ENCODE results near the gene CFLAR. TPM values are rescaled to one million over a fixed set of nuclear protein-coding genes. Genes with fewer than 3 reads are reported as not detected.
"Not testable (repeated sequence)": the region's sequence is repeated elsewhere in the genome, so short reads cannot be mapped to it uniquely, and the experiment has no call there.

CFLAR gene
- total and polyA plus RNA-seq, 8 donors = 34.6 to 101 (median 49.7) TPM

- Histone ChIP-seq H3K4me3 (peak overlapping the region; percentile 42 to 93 (median 70)), H3K4me1 (peaks cover 5 to 20% (median 12%) of the 10 kb centered on the region in 3 donors), H3K27ac (peak overlapping the region; percentile 99 to 100 (median 100)), H3K9me3 (no peaks in the 10 kb centered on the region), H3K27me3 (no peaks in the 10 kb centered on the region), H3K36me3 (no peaks in the 10 kb centered on the region)
- WGBS, 2 donors = 0 to 1% methylated on average over 22 of the region's 22 CpGs
- FAIRE-seq (no peak), ATAC-seq (peak; percentile 48 to 69 (median 64)), DNase-seq (peak in 4 of 6 donors; percentile 45 to 75 (median 68))
- peak in 1 of 4 donors; percentile 29 for TF ChIP-seq CTCF (IDR thresholded peaks at IDR 0.05)
- intact Hi-C loops (cut with DNase I) = loop anchor here in 1 of 3 donors (5.0 kb wide), 1 partner anchor 40 kb away; no protein-coding TSS in a partner anchor
Observed at GRCh38 chr2:201116959-201117734, 1.2 kb downstream of the CFLAR start.

- peak overlapping the region; percentile 21 to 93 (median 61) for H3K4me3 ChIP-seq
- DNase-seq = peak in 1 of 6 donors; percentile 34
- not testable (repeated sequence) for H3K9me3 ChIP-seq, ATAC-seq, FAIRE-seq, H3K36me3 ChIP-seq, H3K27me3 ChIP-seq
- peaks cover 11 to 26% (median 12%) of the 10 kb centered on the region in 3 donors for H3K4me1 ChIP-seq
- WGBS, 2 donors = 2 to 3% methylated on average over 13 of the region's 13 CpGs
- peak overlapping the region; percentile 99 to 100 (median 100) for H3K27ac ChIP-seq
- intact Hi-C loops (cut with DNase I) = loop anchor here in 1 of 3 donors (5.0 kb wide), 1 partner anchor 40 kb away; no protein-coding TSS in a partner anchor
Observed at GRCh38 chr2:201117735-201118094, 1.8 kb downstream of the CFLAR start.

GRCh38 chr2:201118121-201118960 lies 2.4 kb downstream of the CFLAR start:
- no peak for FAIRE-seq
- WGBS, 2 donors = 1% methylated on average over 48 of the region's 48 CpGs
- Histone ChIP-seq H3K4me3 (peak overlapping the region; percentile 21 to 93 (median 61)), H3K9me3 (no peaks in the 10 kb centered on the region), H3K4me1 (peaks cover 12 to 32% (median 17%) of the 10 kb centered on the region in 3 donors), H3K27me3 (no peaks in the 10 kb centered on the region), H3K27ac (peak overlapping the region; percentile 99 to 100 (median 100)), H3K36me3 (no peaks in the 10 kb centered on the region)
- peak; percentile 80 to 91 (median 83) for DNase-seq
- ATAC-seq = peak; percentile 41 to 69 (median 64)
- peak in 3 of 4 donors; percentile 9 to 17 (median 12) for TF ChIP-seq CTCF (IDR thresholded peaks at IDR 0.05)
- intact Hi-C loops (cut with DNase I) = loop anchor here in 1 of 3 donors (5.0 kb wide), 1 partner anchor 39 kb away; no protein-coding TSS in a partner anchor

- no peaks in the 10 kb centered on the region for H3K27me3 ChIP-seq
- peaks cover 12 to 35% (median 22%) of the 10 kb centered on the region in 3 donors for H3K4me1 ChIP-seq
- H3K4me3 ChIP-seq = peak overlapping the region; percentile 21 to 93 (median 61)
- DNase-seq = no peak
- no peaks in the 10 kb centered on the region for H3K9me3 ChIP-seq
- intact Hi-C loops (cut with DNase I) = loop anchor here in 1 of 3 donors (5.0 kb wide), 1 partner anchor 38 kb away; no protein-coding TSS in a partner anchor
- ATAC-seq = peak; percentile 12 to 30 (median 22)
- no peaks in the 10 kb centered on the region for H3K36me3 ChIP-seq
- 9 to 12% methylated on average over 12 of the region's 12 CpGs for WGBS, 2 donors
- H3K27ac ChIP-seq = peak overlapping the region; percentile 99 to 100 (median 100)
- no peak for TF ChIP-seq CTCF (IDR thresholded peaks at IDR 0.05)
- FAIRE-seq = no peak
Observed at GRCh38 chr2:201118961-201119854, 3.2 kb downstream of the CFLAR start.
